K562 (cell line): ENCODE data around the gene PACRG. TPM values are rescaled to one million over a fixed set of nuclear protein-coding genes. Genes with fewer than 3 reads are reported as not detected.

Experiments
- ATAC-seq: fragments of 200-7000 bp; cut with Tn5 transposase; 3 replicates; pipeline ENCODE4 v1.9.1; 2020; ENCODE audit warnings: moderate library complexity
- BruUV-seq: library from RNA; stranded (reverse); fragments of 400-500 nt; replicated peaks from 2 replicates; lab custom pipeline; 2021; lab: Mats Ljungman, UMichigan
- CTCF ChIA-PET: fragments of 300-600 bp; formaldehyde crosslinking; extraction: SDS; loops from one replicate; lab custom pipeline; 2021; ENCODE audit warnings: low intra/inter-chr PET ratio; lab: Yijun Ruan, JAX
- POLR2A ChIA-PET: fragments of 300-600, 350-650 bp; sonication (Branson Sonifier 250); formaldehyde crosslinking; extraction: SDS; loops from one replicate; lab custom pipeline; 2021; ENCODE audit warnings: antibody characterized with exemption, inconsistent platforms; lab: Yijun Ruan, JAX
- DNase-seq, 4 experiments: peaks; one replicate each; pipeline versions ENCODE4 v3.0.0 to v3.0.0-alpha.2; 2011 to 2018; ENCODE audit warnings: low spot score in 3 of 4, mixed read lengths in 3 of 4; ENCODE audit errors: extremely low read depth in 1 of 4
- FAIRE-seq: peaks from 2 replicates; lab custom pipeline; 2011; peaks lifted over from hg19 to GRCh38; lab: Jason Lieb, UNC
- H2AFZ ChIP-seq: 2 replicates; pipeline ENCODE4 v1.6.0; 2011; ENCODE audit warnings: low read depth, low read length, control low read depth, inconsistent platforms
- H3K27ac ChIP-seq: fragments of 200-600 bp; 3 replicates; pipeline ENCODE4 v1.8.0; 2011; ENCODE audit warnings: low read depth, mild to moderate bottlenecking, control low read depth, inconsistent platforms, low read length, moderate library complexity, mixed read lengths; ENCODE audit errors: extremely low read depth
- H3K27me3 ChIP-seq, 2 experiments: fragments of 300-600 bp in 1 of 2; 2 replicates in 1 of 2; 3 replicates in 1 of 2; pipeline versions ENCODE4 v1.6.0 to v1.8.0; 2011; ENCODE audit warnings: inconsistent platforms in 2 of 2, low read length in 2 of 2, mild to moderate bottlenecking in 1 of 2, mixed read lengths in 1 of 2, moderate library complexity in 1 of 2; ENCODE audit not compliant: control insufficient read depth in 2 of 2, insufficient read depth in 2 of 2
- H3K36me3 ChIP-seq: fragments of 300-600 bp; 3 replicates; pipeline ENCODE4 v1.8.0; 2011; ENCODE audit warnings: mild to moderate bottlenecking, low read length, inconsistent platforms; ENCODE audit not compliant: control insufficient read depth, insufficient read depth
- H3K4me1 ChIP-seq, 2 experiments: fragments of 200-600 bp in 1 of 2; replicated peaks in 1 of 2; 2 replicates in 1 of 2; 3 replicates in 1 of 2; pipeline versions ENCODE4 v1.5.1 to v1.8.0; 2011; ENCODE audit warnings: inconsistent platforms in 2 of 2, low read length in 2 of 2, mild to moderate bottlenecking in 1 of 2, mixed read lengths in 1 of 2, moderate library complexity in 1 of 2; ENCODE audit not compliant: control insufficient read depth in 2 of 2, insufficient read depth in 2 of 2
- H3K4me2 ChIP-seq: 2 replicates; pipeline ENCODE4 v1.6.1; 2011; ENCODE audit warnings: low read length, control low read depth, inconsistent platforms, mixed read lengths; ENCODE audit not compliant: insufficient read depth
- H3K4me3 ChIP-seq: fragments of 200-600 bp; sonication (generic), shearing (Covaris generic); 2 replicates; pipeline ENCODE4 v1.5.1; 2016; ENCODE audit warnings: control low read depth, inconsistent platforms
- H3K79me2 ChIP-seq: fragments of 200-600 bp; 3 replicates; pipeline ENCODE4 v1.8.0; 2011; ENCODE audit warnings: low read length, inconsistent platforms; ENCODE audit not compliant: control insufficient read depth, insufficient read depth
- H3K9ac ChIP-seq, 2 experiments: 2 replicates each; pipeline versions ENCODE4 v1.6.0 to v1.6.1; 2011; ENCODE audit warnings: low read depth in 2 of 2, low read length in 2 of 2, control low read depth in 1 of 2, inconsistent platforms in 1 of 2, mild to moderate bottlenecking in 1 of 2, mixed read lengths in 1 of 2; ENCODE audit not compliant: insufficient read depth in 1 of 2
- H3K9me1 ChIP-seq: one replicate; pipeline ENCODE4 v1.6.0; 2011; ENCODE audit warnings: inconsistent platforms, mild to moderate bottlenecking, low read length, moderate library complexity; ENCODE audit not compliant: control insufficient read depth, insufficient read depth
- H3K9me3 ChIP-seq: replicated peaks from 2 replicates; pipeline ENCODE4 v1.5.1; 2011; ENCODE audit warnings: low read depth, low read length, inconsistent platforms; ENCODE audit not compliant: control insufficient read depth, insufficient read depth
- H4K20me1 ChIP-seq: replicated peaks from 2 replicates; pipeline ENCODE4 v1.6.1; 2011; ENCODE audit warnings: low read length, inconsistent platforms, mixed read lengths; ENCODE audit not compliant: control insufficient read depth, insufficient read depth
- ARID2 ChIP-seq: fragments of 450-650 bp; IDR thresholded peaks from 2 replicates; pipeline ENCODE4 v1.6.1; 2017; ENCODE audit warnings: antibody characterized with exemption, mild to moderate bottlenecking
- CEBPB ChIP-seq: fragments of 450-650 bp; IDR thresholded peaks from 2 replicates; pipeline ENCODE4 v1.6.1; 2016; ENCODE audit warnings: missing genetic modification characterization, missing compliant biosample characterization
- CREM ChIP-seq: IDR thresholded peaks from 2 replicates; pipeline ENCODE4 v1.6.1; 2014; ENCODE audit warnings: antibody characterized with exemption, low read depth
- ETS2 ChIP-seq: IDR thresholded peaks from 2 replicates; pipeline ENCODE4 v1.6.1; 2016; ENCODE audit warnings: borderline replicate concordance, missing genetic modification characterization, mild to moderate bottlenecking, moderate library complexity, missing compliant biosample characterization; ENCODE audit not compliant: poor library complexity, severe bottlenecking
- ETV1 ChIP-seq: fragments of 450-650 bp; conservative IDR thresholded peaks from 2 replicates; pipeline ENCODE4 v1.6.1; 2016; ENCODE audit warnings: missing genetic modification characterization, control low read depth, low read depth, missing compliant biosample characterization
- JUND ChIP-seq, 2 experiments: IDR thresholded peaks; 2 replicates in 1 of 2; 3 replicates in 1 of 2; pipeline ENCODE4 v1.6.1; 2011; ENCODE audit warnings: borderline replicate concordance in 2 of 2, low read depth in 2 of 2, low read length in 2 of 2, improper control_type of control experiment in 1 of 2, missing biosample characterization in 1 of 2, missing genetic modification characterization in 1 of 2, missing genetic modification reagents in 1 of 2
- MXD1 ChIP-seq: fragments of 250-450 bp; sonication (Bioruptor Pico); IDR thresholded peaks from 2 replicates; pipeline ENCODE4 v1.8.0; 2021; ENCODE audit warnings: borderline replicate concordance, mild to moderate bottlenecking, moderate library complexity; ENCODE audit not compliant: poor library complexity, severe bottlenecking
- MXI1 ChIP-seq: IDR thresholded peaks from 2 replicates; pipeline ENCODE4 v1.6.1; 2011; ENCODE audit warnings: low read depth, mild to moderate bottlenecking, improper control_type of control experiment, low read length
- POLR2H ChIP-seq: IDR thresholded peaks from 2 replicates; pipeline ENCODE4 v1.6.1; 2016; ENCODE audit warnings: missing genetic modification characterization, low read depth, mild to moderate bottlenecking, control low read depth, missing compliant biosample characterization, moderate library complexity
- ZFP1 ChIP-seq: fragments of 450-650 bp; formaldehyde crosslinking; IDR thresholded peaks from 2 replicates; pipeline ENCODE4 v1.4.0; 2020; ENCODE audit warnings: mild to moderate bottlenecking, mixed read lengths
- ZKSCAN3 ChIP-seq: fragments of 250-450 bp; sonication (Bioruptor Pico); IDR thresholded peaks from 2 replicates; pipeline ENCODE4 v1.4.0; 2020
- ZNF589 ChIP-seq: fragments of 200-800 bp; sonication (Bioruptor generic); IDR thresholded peaks from 2 replicates; pipeline ENCODE4 v1.6.1; 2016; ENCODE audit warnings: low read depth, missing genetic modification characterization, missing compliant biosample characterization
- WGBS: fragments of 100-300 bp; shearing (Covaris generic); methylation state at CpG from one replicate; pipeline ENCODE4 v1.1.6; 2016; ENCODE audit warnings: low coverage, mixed read lengths; ENCODE audit not compliant: insufficient coverage; ENCODE audit errors: missing lambda C conversion rate; 5-methylcytosine and 5-hydroxymethylcytosine counted together
- in situ Hi-C: fragments of 300-500 bp; cut with MboI; formaldehyde crosslinking; loops from 4 replicates; pipeline ENCODE4 v1.15.0; 2018; ENCODE audit warnings: inconsistent platforms, mixed read lengths
- intact Hi-C: fragments of 100-400 bp; cut with micrococcal nuclease; formaldehyde crosslinking; loops from 2 replicates; pipeline ENCODE4 v1.14.2; 2022
- polyA plus RNA-seq, 8 experiments: library from polyadenylated mRNA; depleted of rRNA in 4 of 8; stranded (reverse) in 5 of 8; unstranded in 3 of 8; fragments of >200 nt; fragmentation: Nextera tagmentation in 2 of 8; fragmentation: Illumina TruSeq in 1 of 8; extraction: Ambion mirVana in 2 of 8; extraction: Trizol in 1 of 8; gene quantifications; 2 replicates each; pipeline versions ENCODE4 v1.2.1 to v1.2.3, GENCODE V29; 2011 to 2014; ENCODE audit warnings: inconsistent platforms in 1 of 8, missing spikeins in 1 of 8
- total RNA-seq, 7 experiments: library from RNA; depleted of rRNA in 6 of 7; stranded (reverse); fragments of >200 nt in 6 of 7; fragmentation: Illumina TruSeq in 2 of 7; extraction: Trizol in 2 of 7; gene quantifications; 2 replicates each; pipeline versions ENCODE4 v1.2.1 to v1.2.3, GENCODE V29; 2011 to 2021; ENCODE audit warnings: low replicate concordance in 1 of 7
- TF ChIP-seq, protein P1 (sequence below): sonication (generic); formaldehyde crosslinking; IDR thresholded peaks from 2 replicates; pipeline ENCODE4 v1.4.0; 2020; ENCODE audit warnings: mild to moderate bottlenecking, missing genetic modification reagents

The PACRG gene
- total and polyA plus RNA-seq, 9 of the 15 experiments (the other 6 are each of a cell fraction or from before 2014, with no cell fraction given): 0.04 TPM; not detected in 8

- H3K27ac ChIP-seq: no peak overlapping the region
- POLR2A ChIA-PET: no interaction called here
- intact Hi-C loops (no loop called here), in situ Hi-C loops (no loop called here)
- FAIRE-seq (no peak), DNase-seq (no peak), ATAC-seq (no peak)
- H2AFZ ChIP-seq: no peak overlapping the region
- H3K4me2 ChIP-seq: no peak overlapping the region
- H3K27me3 ChIP-seq: no peaks in the 10 kb centered on the region
- no peak overlapping the region for H3K4me3 ChIP-seq
- H3K79me2 ChIP-seq: no peaks in the 10 kb centered on the region
- H3K9me1 ChIP-seq: no peaks in the 10 kb centered on the region
- H3K4me1 ChIP-seq: no peaks in the 10 kb centered on the region
- WGBS: 4% methylated on average over 5 of the region's 5 CpGs
- H3K9ac ChIP-seq: no peak overlapping the region
- H4K20me1 ChIP-seq: no peaks in the 10 kb centered on the region
- no TSS peak for BruUV-seq
- CTCF ChIA-PET: no interaction called here
- no peaks in the 10 kb centered on the region for H3K9me3 ChIP-seq
- no peaks in the 10 kb centered on the region for H3K36me3 ChIP-seq
- no peak for TF ChIP-seq ARID2
- no peak for TF ChIP-seq ETV1
- no peak for TF ChIP-seq JUND (IDR thresholded peaks at IDR 0.05; ENCODE audit: borderline replicate concordance, low read depth, low read length)
- TF ChIP-seq JUND (tag; IDR thresholded peaks at IDR 0.05; ENCODE audit: borderline replicate concordance, low read depth, low read length): no peak
- no peak for TF ChIP-seq MXI1
- no peak for TF ChIP-seq POLR2H (tag)
- no peak for TF ChIP-seq ZFP1 (CRISPR knock-in tag)
- no peak for TF ChIP-seq CEBPB (tag)
Measured at GRCh38 chr6:163064397-163064796, 336.6 kb downstream of the PACRG start.

DNA sequence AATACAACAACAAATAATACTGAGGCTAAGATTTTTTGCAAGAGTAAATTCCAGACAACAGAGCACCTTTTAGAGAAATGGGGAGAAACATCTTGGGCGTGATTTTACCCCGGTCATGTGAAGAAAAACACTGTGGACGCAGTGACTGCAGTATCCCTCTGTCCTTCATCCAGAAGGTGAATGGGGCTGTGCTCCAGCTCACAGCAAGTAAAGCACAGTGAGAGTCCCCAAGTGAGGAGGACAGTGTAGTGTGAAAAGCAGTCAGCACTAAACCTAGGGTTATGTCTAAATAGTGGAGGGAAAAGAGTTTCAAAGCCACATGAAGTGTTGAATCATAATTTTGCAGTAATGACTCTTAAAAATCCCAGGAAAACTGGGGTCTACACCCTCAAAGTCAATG, 338.4 kb downstream of the PACRG start:
- in situ Hi-C loops: no loop called here
- no peaks in the 10 kb centered on the region for H3K79me2 ChIP-seq
- H3K9me3 ChIP-seq: no peaks in the 10 kb centered on the region
- CTCF ChIA-PET: no interaction called here
- no peak for DNase-seq
- intact Hi-C loops: no loop called here
- no peaks in the 10 kb centered on the region for H3K27me3 ChIP-seq
- no peaks in the 10 kb centered on the region for H4K20me1 ChIP-seq
- no peaks in the 10 kb centered on the region for H3K4me1 ChIP-seq
- BruUV-seq: no TSS peak
- no peaks in the 10 kb centered on the region for H3K36me3 ChIP-seq
- TF ChIP-seq, protein P1, sequence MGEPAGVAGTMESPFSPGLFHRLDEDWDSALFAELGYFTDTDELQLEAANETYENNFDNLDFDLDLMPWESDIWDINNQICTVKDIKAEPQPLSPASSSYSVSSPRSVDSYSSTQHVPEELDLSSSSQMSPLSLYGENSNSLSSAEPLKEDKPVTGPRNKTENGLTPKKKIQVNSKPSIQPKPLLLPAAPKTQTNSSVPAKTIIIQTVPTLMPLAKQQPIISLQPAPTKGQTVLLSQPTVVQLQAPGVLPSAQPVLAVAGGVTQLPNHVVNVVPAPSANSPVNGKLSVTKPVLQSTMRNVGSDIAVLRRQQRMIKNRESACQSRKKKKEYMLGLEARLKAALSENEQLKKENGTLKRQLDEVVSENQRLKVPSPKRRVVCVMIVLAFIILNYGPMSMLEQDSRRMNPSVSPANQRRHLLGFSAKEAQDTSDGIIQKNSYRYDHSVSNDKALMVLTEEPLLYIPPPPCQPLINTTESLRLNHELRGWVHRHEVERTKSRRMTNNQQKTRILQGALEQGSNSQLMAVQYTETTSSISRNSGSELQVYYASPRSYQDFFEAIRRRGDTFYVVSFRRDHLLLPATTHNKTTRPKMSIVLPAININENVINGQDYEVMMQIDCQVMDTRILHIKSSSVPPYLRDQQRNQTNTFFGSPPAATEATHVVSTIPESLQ: no peak
- TF ChIP-seq ZNF589 (CRISPR knock-in tag) (no peak), CREM (no peak), ZKSCAN3 (CRISPR knock-in tag) (no peak), ETS2 (tag) (no peak), MXD1 (no peak)
- TF ChIP-seq, all 486 proteins: peak for 0
- WGBS: 0% methylated on average over 3 of the region's 3 CpGs
- no peak overlapping the region for H3K27ac ChIP-seq
- FAIRE-seq: no peak
- POLR2A ChIA-PET: no interaction called here
- no peak overlapping the region for H3K4me3 ChIP-seq
- no peak overlapping the region for H3K4me2 ChIP-seq
- H2AFZ ChIP-seq: no peak overlapping the region
- no peaks in the 10 kb centered on the region for H3K9me1 ChIP-seq
- ATAC-seq: no peak
- no peak overlapping the region for H3K9ac ChIP-seq
